A673 (cell line): ENCODE measurements around the gene TNS3.

Experiments used
- CTCF ChIP-seq: fragments of 300-800, 200-600 bp; sonication (generic); conservative IDR thresholded peaks from 2 replicates; pipeline ENCODE4 v1.5.1; 2017; ENCODE audit warnings: low read depth, mild to moderate bottlenecking, antibody characterized with exemption, low read length, moderate library complexity, mixed read lengths
- EZH2 ChIP-seq: fragments of 200-600 bp; sonication (generic); IDR thresholded peaks from 2 replicates; pipeline ENCODE4 v1.6.1; 2017; ENCODE audit warnings: borderline replicate concordance, low read depth, mild to moderate bottlenecking, mixed read lengths, antibody characterized with exemption, low read length; ENCODE audit not compliant: poor library complexity, severe bottlenecking

GRCh38 chr7:47255441-47255840 is 326.5 kb downstream of the TNS3 start:
- no peak for TF ChIP-seq CTCF
- TF ChIP-seq EZH2 = no peak
